Skeletal muscle satellite cell (primary cell): Measurements from ENCODE around the gene TFPI.
"Not testable (repeated sequence)": the region's sequence is repeated elsewhere in the genome, so short reads cannot be mapped to it uniquely, and the experiment has no call there.

Experiments
- H3K27me3 ChIP-seq: 2 replicates; pipeline ENCODE4 v1.7.0; 2013; ENCODE audit warnings: low read length; ENCODE audit not compliant: control insufficient read depth, insufficient read depth
- H3K36me3 ChIP-seq: 2 replicates; pipeline ENCODE4 v1.7.0; 2013; ENCODE audit warnings: mild to moderate bottlenecking, control low read depth, low read length; ENCODE audit not compliant: insufficient read depth
- H3K4me1 ChIP-seq: 2 replicates; pipeline ENCODE4 v1.7.0; 2013; ENCODE audit warnings: low read length; ENCODE audit not compliant: control insufficient read depth, insufficient read depth
- H3K4me2 ChIP-seq: 2 replicates; pipeline ENCODE4 v1.7.0; 2013; ENCODE audit warnings: mild to moderate bottlenecking, low read length
- H3K4me3 ChIP-seq: 2 replicates; pipeline ENCODE4 v1.7.0; 2013; ENCODE audit warnings: low read length
- H3K9ac ChIP-seq: 2 replicates; pipeline ENCODE4 v1.7.0; 2013; ENCODE audit warnings: mild to moderate bottlenecking, low read depth, low read length, moderate library complexity
- H3K9me3 ChIP-seq: replicated peaks from 2 replicates; pipeline ENCODE4 v1.7.0; 2013; ENCODE audit warnings: mild to moderate bottlenecking, control low read depth, low read length

TFPI gene

GRCh38 chr2:187525163-187525900 lies 28.9 kb downstream of the TFPI start:
- H3K27me3 ChIP-seq = no peaks in the 10 kb centered on the region

GRCh38 chr2:187523325-187523724 lies 30.9 kb downstream of the TFPI start:
- Histone ChIP-seq H3K36me3 (peaks cover 49% of the 10 kb centered on the region), H3K4me1 (peaks cover 28% of the 10 kb centered on the region), H3K4me3 (no peak overlapping the region), H3K9ac (no peak overlapping the region), H3K27me3 (no peaks in the 10 kb centered on the region), H3K4me2 (no peak overlapping the region), H3K9me3 (no peaks in the 10 kb centered on the region)

More at GRCh38 chr2:187525163-187525900, 28.9 kb downstream of the TFPI start:
- H3K9me3 ChIP-seq = no peaks in the 10 kb centered on the region
- H3K4me1 ChIP-seq = peaks cover 36% of the 10 kb centered on the region
- no peak overlapping the region for H3K9ac ChIP-seq
- H3K36me3 ChIP-seq = peaks cover 46% of the 10 kb centered on the region
- H3K4me3 ChIP-seq = no peak overlapping the region
- no peak overlapping the region for H3K4me2 ChIP-seq

- Histone ChIP-seq H3K36me3 (peaks cover 56% of the 10 kb centered on the region), H3K27me3 (no peaks in the 10 kb centered on the region), H3K9ac (no peak overlapping the region), H3K9me3 (no peaks in the 10 kb centered on the region), H3K4me2 (no peak overlapping the region), H3K4me3 (no peak overlapping the region), H3K4me1 (peaks cover 3% of the 10 kb centered on the region)
Observed at GRCh38 chr2:187520121-187520624, 34.1 kb downstream of the TFPI start.

GRCh38 chr2:187519419-187520120 lies 34.7 kb downstream of the TFPI start:
- Histone ChIP-seq H3K9me3 (no peaks in the 10 kb centered on the region), H3K36me3 (peaks cover 56% of the 10 kb centered on the region), H3K4me3 (no peak overlapping the region), H3K4me1 (no peaks in the 10 kb centered on the region), H3K27me3 (no peaks in the 10 kb centered on the region), H3K4me2 (no peak overlapping the region), H3K9ac (no peak overlapping the region)

- H3K9me3 ChIP-seq, H3K4me3 ChIP-seq: not testable (repeated sequence)
Observed at GRCh38 chr2:187517750-187518361, 36.4 kb downstream of the TFPI start.

GRCh38 chr2:187516630-187517510 lies 37.4 kb downstream of the TFPI start:
- peaks cover 43% of the 10 kb centered on the region for H3K36me3 ChIP-seq
- H3K27me3 ChIP-seq, H3K4me1 ChIP-seq, H3K9ac ChIP-seq, H3K4me2 ChIP-seq, H3K4me3 ChIP-seq, H3K9me3 ChIP-seq: not testable (repeated sequence)

More at GRCh38 chr2:187517750-187518361, 36.4 kb downstream of the TFPI start:
- not testable (repeated sequence) for H3K4me2 ChIP-seq, H3K9ac ChIP-seq, H3K27me3 ChIP-seq, H3K4me1 ChIP-seq
- H3K36me3 ChIP-seq = peaks cover 49% of the 10 kb centered on the region

GRCh38 chr2:187514930-187515329 lies 39.3 kb downstream of the TFPI start:
- no peak overlapping the region for H3K9ac ChIP-seq
- no peak overlapping the region for H3K4me2 ChIP-seq
- no peak overlapping the region for H3K4me3 ChIP-seq
- no peaks in the 10 kb centered on the region for H3K4me1 ChIP-seq
- H3K27me3 ChIP-seq = no peaks in the 10 kb centered on the region
- H3K36me3 ChIP-seq = peaks cover 28% of the 10 kb centered on the region
- no peaks in the 10 kb centered on the region for H3K9me3 ChIP-seq

GRCh38 chr2:187514235-187514829 lies 39.9 kb downstream of the TFPI start:
- not testable (repeated sequence) for H3K9ac ChIP-seq
- peaks cover 22% of the 10 kb centered on the region for H3K36me3 ChIP-seq

GRCh38 chr2:187513460-187514234 lies 40.6 kb downstream of the TFPI start:
- H3K9ac ChIP-seq, H3K9me3 ChIP-seq: not testable (repeated sequence)

More at GRCh38 chr2:187514235-187514829, 39.9 kb downstream of the TFPI start:
- not testable (repeated sequence) for H3K27me3 ChIP-seq, H3K4me1 ChIP-seq, H3K9me3 ChIP-seq, H3K4me2 ChIP-seq, H3K4me3 ChIP-seq

More at GRCh38 chr2:187513460-187514234, 40.6 kb downstream of the TFPI start:
- not testable (repeated sequence) for H3K4me1 ChIP-seq, H3K4me3 ChIP-seq, H3K27me3 ChIP-seq, H3K4me2 ChIP-seq
- H3K36me3 ChIP-seq = peaks cover 15% of the 10 kb centered on the region
